Astrocyte (in vitro differentiated cells and primary cell): ENCODE data around the gene XPNPEP1. TPM values are rescaled to one million over a fixed set of nuclear protein-coding genes. Genes with fewer than 3 reads are reported as not detected.

Experiments
- DNase-seq: peaks from one replicate; pipeline ENCODE4 v3.0.0-alpha.2; 2010; ENCODE audit warnings: low read depth
- FAIRE-seq: peaks from 2 replicates; lab custom pipeline; 2011; peaks lifted over from hg19 to GRCh38; lab: Jason Lieb, UNC
- H2AFZ ChIP-seq: 2 replicates; pipeline ENCODE4 v1.6.0; 2012; ENCODE audit warnings: low read depth, low read length, inconsistent platforms
- H3K27ac ChIP-seq: 2 replicates; pipeline ENCODE4 v1.5.1; 2011; ENCODE audit warnings: low read depth, low read length, inconsistent platforms
- H3K27me3 ChIP-seq: 2 replicates; pipeline ENCODE4 v1.6.0; 2011; ENCODE audit warnings: low read length, inconsistent platforms; ENCODE audit not compliant: insufficient read depth
- H3K36me3 ChIP-seq: 2 replicates; pipeline ENCODE4 v1.5.1; 2011; ENCODE audit warnings: low read length, inconsistent platforms; ENCODE audit not compliant: insufficient read depth
- H3K4me1 ChIP-seq: 2 replicates; pipeline ENCODE4 v1.5.1; 2011; ENCODE audit warnings: low read length, inconsistent platforms; ENCODE audit not compliant: insufficient read depth
- H3K4me2 ChIP-seq: 2 replicates; pipeline ENCODE4 v1.6.0; 2012; ENCODE audit warnings: low read length, inconsistent platforms
- H3K4me3 ChIP-seq: 2 replicates; pipeline ENCODE4 v1.5.1; 2011; ENCODE audit warnings: low read depth, mild to moderate bottlenecking, low read length, inconsistent platforms; ENCODE audit not compliant: insufficient read depth
- H3K79me2 ChIP-seq: 2 replicates; pipeline ENCODE4 v1.6.0; 2012; ENCODE audit warnings: mild to moderate bottlenecking, low read length, inconsistent platforms; ENCODE audit not compliant: insufficient read depth
- H3K9ac ChIP-seq: 2 replicates; pipeline ENCODE4 v1.6.0; 2012; ENCODE audit warnings: mild to moderate bottlenecking, low read length, inconsistent platforms
- H3K9me3 ChIP-seq: 2 replicates; pipeline ENCODE4 v1.5.1; 2012; ENCODE audit warnings: low read depth, mild to moderate bottlenecking, low read length, inconsistent platforms; ENCODE audit not compliant: insufficient read depth
- H4K20me1 ChIP-seq: 2 replicates; pipeline ENCODE4 v1.6.0; 2012; ENCODE audit warnings: low read length, inconsistent platforms; ENCODE audit not compliant: insufficient read depth
- H3K27ac Mint-ChIP-seq: one replicate; pipeline ENCODE4 v1.8.0; 2021; ENCODE audit warnings: mild to moderate bottlenecking, mixed read lengths; ENCODE audit not compliant: unreplicated experiment
- H3K27me3 Mint-ChIP-seq: one replicate; pipeline ENCODE4 v1.8.0; 2021; ENCODE audit warnings: low read depth, mixed read lengths; ENCODE audit not compliant: unreplicated experiment
- H3K36me3 Mint-ChIP-seq: one replicate; pipeline ENCODE4 v1.8.0; 2021; ENCODE audit warnings: low read depth, mixed read lengths; ENCODE audit not compliant: unreplicated experiment
- H3K4me1 Mint-ChIP-seq: one replicate; pipeline ENCODE4 v1.8.0; 2021; ENCODE audit warnings: low read depth, mixed read lengths; ENCODE audit not compliant: unreplicated experiment
- H3K4me3 Mint-ChIP-seq: one replicate; pipeline ENCODE4 v1.8.0; 2021; ENCODE audit warnings: mild to moderate bottlenecking, moderate library complexity, mixed read lengths; ENCODE audit not compliant: unreplicated experiment
- H3K9me3 Mint-ChIP-seq: one replicate; pipeline ENCODE4 v1.8.0; 2021; ENCODE audit warnings: mild to moderate bottlenecking, mixed read lengths; ENCODE audit not compliant: unreplicated experiment
- CTCF ChIP-seq: IDR thresholded peaks from 2 replicates; pipeline ENCODE4 v1.5.1; 2011; ENCODE audit warnings: low read depth, mild to moderate bottlenecking, inconsistent platforms, low read length, moderate library complexity; ENCODE audit not compliant: insufficient read depth
- EZH2 ChIP-seq: IDR thresholded peaks from 2 replicates; pipeline ENCODE4 v1.6.1; 2012; ENCODE audit warnings: mild to moderate bottlenecking, low read length, inconsistent platforms; ENCODE audit not compliant: insufficient read depth
- total RNA-seq: library from RNA; stranded (reverse); gene quantifications from 2 replicates; pipeline ENCODE4 v1.2.1, GENCODE V29; 2021

The XPNPEP1 gene
- total RNA-seq, 1 donor from 2014 or later, result 100 TPM

- Mint-ChIP-seq H3K4me1 (no peaks in the 10 kb centered on the region), H3K36me3 (peaks cover 23% of the 10 kb centered on the region), H3K9me3 (peaks cover 3% of the 10 kb centered on the region), H3K4me3 (no peak overlapping the region), H3K27me3 (no peaks in the 10 kb centered on the region), H3K27ac (no peak overlapping the region)
- no peaks in the 10 kb centered on the region for H3K79me2 ChIP-seq
- H2AFZ ChIP-seq, result no peak overlapping the region
- no peak overlapping the region for H3K4me2 ChIP-seq
- H3K36me3 ChIP-seq, result peaks cover 20% of the 10 kb centered on the region
- H4K20me1 ChIP-seq, result no peaks in the 10 kb centered on the region
- H3K9me3 ChIP-seq, result no peaks in the 10 kb centered on the region
- DNase-seq, result no peak
- no peak overlapping the region for H3K4me3 ChIP-seq
- H3K4me1 ChIP-seq, result no peaks in the 10 kb centered on the region
- no peak overlapping the region for H3K27ac ChIP-seq
- peak; percentile 55 for FAIRE-seq
- no peak overlapping the region for H3K9ac ChIP-seq
- TF ChIP-seq EZH2 (no peak), CTCF (no peak)
- H3K27me3 ChIP-seq, result no peaks in the 10 kb centered on the region
Observed at GRCh38 chr10:109861081-109861480, 62.2 kb downstream of the XPNPEP1 start.

GRCh38 chr10:109859221-109859620 lies 64.1 kb downstream of the XPNPEP1 start:
- Mint-ChIP-seq H3K27me3 (no peaks in the 10 kb centered on the region), H3K4me3 (no peak overlapping the region), H3K36me3 (peaks cover 16% of the 10 kb centered on the region), H3K27ac (no peak overlapping the region), H3K9me3 (peaks cover 3% of the 10 kb centered on the region), H3K4me1 (no peaks in the 10 kb centered on the region)
- DNase-seq (no peak), FAIRE-seq (no peak)
- H2AFZ ChIP-seq, result no peak overlapping the region
- no peaks in the 10 kb centered on the region for H3K27me3 ChIP-seq
- H3K79me2 ChIP-seq, result no peaks in the 10 kb centered on the region
- H4K20me1 ChIP-seq, result no peaks in the 10 kb centered on the region
- H3K27ac ChIP-seq, result no peak overlapping the region
- H3K9me3 ChIP-seq, result no peaks in the 10 kb centered on the region
- H3K4me3 ChIP-seq, result no peak overlapping the region
- TF ChIP-seq EZH2, result no peak
- no peak for TF ChIP-seq CTCF
- no peak overlapping the region for H3K9ac ChIP-seq
- peaks cover 7% of the 10 kb centered on the region for H3K36me3 ChIP-seq
- H3K4me1 ChIP-seq, result no peaks in the 10 kb centered on the region
- no peak overlapping the region for H3K4me2 ChIP-seq

GRCh38 chr10:109855746-109856145 lies 67.6 kb downstream of the XPNPEP1 start:
- FAIRE-seq, result no peak
- Mint-ChIP-seq H3K4me3 (no peak overlapping the region), H3K4me1 (peaks cover 4% of the 10 kb centered on the region), H3K27me3 (no peaks in the 10 kb centered on the region), H3K27ac (no peak overlapping the region), H3K36me3 (no peaks in the 10 kb centered on the region), H3K9me3 (no peaks in the 10 kb centered on the region)
- Histone ChIP-seq H3K4me2 (no peak overlapping the region), H3K79me2 (no peaks in the 10 kb centered on the region), H3K36me3 (no peaks in the 10 kb centered on the region), H3K9ac (no peak overlapping the region), H3K4me3 (no peak overlapping the region), H4K20me1 (no peaks in the 10 kb centered on the region), H3K27ac (no peak overlapping the region), H3K9me3 (no peaks in the 10 kb centered on the region), H3K27me3 (no peaks in the 10 kb centered on the region), H3K4me1 (no peaks in the 10 kb centered on the region), H2AFZ (no peak overlapping the region)
- no peak for DNase-seq
- TF ChIP-seq CTCF, result no peak
- TF ChIP-seq EZH2, result no peak
